Measurements from ENCODE around the gene GNAQ. TPM values are rescaled to one million over a fixed set of nuclear protein-coding genes. Genes with fewer than 3 reads are reported as not detected.

GNAQ gene
- total RNA-seq, 1 experiment from 2014 or later, result 48.6 TPM

GRCh38 chr9:77765781-77766259 lies 265.8 kb downstream of the GNAQ start:
- H3K27me3 Mint-ChIP-seq (ENCODE audit: low read depth), result no peaks in the 10 kb centered on the region
- no peaks in the 10 kb centered on the region for H3K4me1 Mint-ChIP-seq
- Histone ChIP-seq H3K23ac (ENCODE audit: insufficient read length, low read depth, low read length) (no peak overlapping the region), H2BK20ac (ENCODE audit: low read depth, low read length, poor library complexity, severe bottlenecking) (no peak overlapping the region), H3K4ac (ENCODE audit: low read depth, low read length) (no peak overlapping the region), H3K18ac (ENCODE audit: insufficient read length, low read depth, low read length) (no peak overlapping the region), H2AK5ac (ENCODE audit: insufficient read length, low read length) (no peak overlapping the region), H3K14ac (ENCODE audit: insufficient read depth, low read length) (no peak overlapping the region), H3K56ac (ENCODE audit: insufficient read length, low read depth, low read length) (no peak overlapping the region), H2BK5ac (ENCODE audit: insufficient read length, low read length) (no peak overlapping the region), H2BK15ac (ENCODE audit: low read depth, low read length) (no peak overlapping the region), H3K79me1 (ENCODE audit: insufficient read depth, low read depth, low read length, poor library complexity, severe bottlenecking) (no peaks in the 10 kb centered on the region), H3T11ph (ENCODE audit: low read length) (no peak overlapping the region), H2BK12ac (ENCODE audit: insufficient read length, low read depth, low read length) (no peak overlapping the region), H3K9me3 (ENCODE audit: control insufficient read depth, low read depth, low read length) (no peaks in the 10 kb centered on the region), H2AFZ (ENCODE audit: low read length) (no peak overlapping the region), H4K20me1 (ENCODE audit: control insufficient read depth, insufficient read depth, insufficient read length) (no peaks in the 10 kb centered on the region), H4K91ac (ENCODE audit: insufficient read length, low read depth, low read length) (no peak overlapping the region), H3K79me2 (ENCODE audit: insufficient read depth, low read length) (no peaks in the 10 kb centered on the region), H4K5ac (ENCODE audit: insufficient read length, low read depth, low read length) (no peak overlapping the region), H3K4me2 (ENCODE audit: insufficient read depth, insufficient read length, low read length) (no peak overlapping the region), H3K23me2 (ENCODE audit: insufficient read length, low read depth, low read length, poor library complexity, severe bottlenecking) (no peaks in the 10 kb centered on the region), H3K9ac (ENCODE audit: extremely low read depth, insufficient read length, low read length) (no peak overlapping the region), H3K27me3 (ENCODE audit: insufficient read depth, low read length) (no peaks in the 10 kb centered on the region), H4K8ac (replicated peaks; ENCODE audit: insufficient read length, low read depth, low read length) (no peak overlapping the region), H3K27ac (ENCODE audit: insufficient read length, low read depth, low read length) (no peak overlapping the region), H2BK120ac (ENCODE audit: low read depth, low read length, poor library complexity, severe bottlenecking) (no peak overlapping the region), H3K4me1 (ENCODE audit: insufficient read depth, low read length) (no peaks in the 10 kb centered on the region)
- no CpG with 5 or more reads among the region's 2 CpGs for WGBS (ENCODE audit: extremely low coverage, insufficient read length, low lambda C conversion rate)
- TF ChIP-seq, protein P1, sequence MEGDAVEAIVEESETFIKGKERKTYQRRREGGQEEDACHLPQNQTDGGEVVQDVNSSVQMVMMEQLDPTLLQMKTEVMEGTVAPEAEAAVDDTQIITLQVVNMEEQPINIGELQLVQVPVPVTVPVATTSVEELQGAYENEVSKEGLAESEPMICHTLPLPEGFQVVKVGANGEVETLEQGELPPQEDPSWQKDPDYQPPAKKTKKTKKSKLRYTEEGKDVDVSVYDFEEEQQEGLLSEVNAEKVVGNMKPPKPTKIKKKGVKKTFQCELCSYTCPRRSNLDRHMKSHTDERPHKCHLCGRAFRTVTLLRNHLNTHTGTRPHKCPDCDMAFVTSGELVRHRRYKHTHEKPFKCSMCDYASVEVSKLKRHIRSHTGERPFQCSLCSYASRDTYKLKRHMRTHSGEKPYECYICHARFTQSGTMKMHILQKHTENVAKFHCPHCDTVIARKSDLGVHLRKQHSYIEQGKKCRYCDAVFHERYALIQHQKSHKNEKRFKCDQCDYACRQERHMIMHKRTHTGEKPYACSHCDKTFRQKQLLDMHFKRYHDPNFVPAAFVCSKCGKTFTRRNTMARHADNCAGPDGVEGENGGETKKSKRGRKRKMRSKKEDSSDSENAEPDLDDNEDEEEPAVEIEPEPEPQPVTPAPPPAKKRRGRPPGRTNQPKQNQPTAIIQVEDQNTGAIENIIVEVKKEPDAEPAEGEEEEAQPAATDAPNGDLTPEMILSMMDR (conservative IDR thresholded peaks at IDR 0.05), result no peak
- no peak overlapping the region for H3K27ac Mint-ChIP-seq
- peaks cover 10% of the 10 kb centered on the region in 2 experiments; a peak in 4 of 5 replicates for H3K9me3 Mint-ChIP-seq
- peaks cover 9 to 22% (median 17%) of the 10 kb centered on the region in 3 experiments for H3K36me3 Mint-ChIP-seq (ENCODE audit: insufficient read depth in 1 of 3, low read depth in 3 of 3)
- H3K4me3 Mint-ChIP-seq, result no peak overlapping the region
- DNase-seq, result no peak
